Activated CD8-positive, alpha-beta memory T cell treated with anti-CD3 and anti-CD28 coated beads, Interleukin-2, amount 50 U/mL, for 48 hours (primary cell): ENCODE measurements around the gene UBE2E2.

ENCODE experiments used
- DNase-seq: peaks from one replicate; pipeline ENCODE4 v3.0.0-alpha.2; 2020

UBE2E2 gene

DNA sequence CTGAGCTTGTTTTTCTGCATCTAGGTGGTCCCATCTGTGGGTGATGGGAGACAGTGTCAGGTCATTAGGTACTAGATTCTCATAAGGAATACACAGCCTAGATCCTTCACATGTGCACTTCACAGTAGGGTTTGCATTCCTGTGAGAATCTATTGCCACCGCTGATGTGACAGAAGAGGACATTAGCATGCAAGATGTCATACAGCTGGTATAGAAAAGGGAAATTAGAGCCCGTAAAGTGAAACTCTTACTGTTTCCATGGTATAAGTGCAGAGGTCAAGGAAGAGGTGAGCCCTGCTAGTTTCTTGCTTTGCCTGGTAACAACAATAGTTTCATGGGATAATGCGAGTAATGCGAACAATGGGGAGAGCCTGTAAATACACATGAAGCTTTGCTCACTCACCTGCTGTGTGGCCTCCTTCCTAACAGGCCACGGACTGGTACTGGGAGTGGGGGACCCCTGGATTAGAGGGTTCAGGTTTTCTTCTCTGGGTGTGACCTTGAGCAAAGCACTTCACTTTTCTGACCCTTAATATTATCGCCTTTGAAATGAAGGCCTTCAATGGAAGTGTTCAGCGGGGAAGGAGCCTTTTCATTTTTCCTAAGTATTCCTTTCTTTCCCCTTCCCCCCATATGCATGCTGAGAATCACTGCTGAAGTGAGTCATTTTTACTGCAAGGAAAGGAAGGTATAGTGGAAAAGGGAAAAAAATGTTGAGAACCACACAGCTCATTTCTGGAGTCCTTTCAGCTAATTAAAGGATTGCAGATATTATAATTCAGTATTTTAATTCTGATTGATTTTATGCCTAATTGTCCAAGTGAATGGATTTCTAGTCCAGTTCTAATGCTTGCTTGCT, 286.4 kb downstream of the UBE2E2 start:
- no peak for DNase-seq

- DNase-seq: no peak
Observed at GRCh38 chr3:23490459-23490858, 287.3 kb downstream of the UBE2E2 start.

GRCh38 chr3:23492057-23492456, 288.9 kb downstream of the UBE2E2 start:
- no peak for DNase-seq

DNA sequence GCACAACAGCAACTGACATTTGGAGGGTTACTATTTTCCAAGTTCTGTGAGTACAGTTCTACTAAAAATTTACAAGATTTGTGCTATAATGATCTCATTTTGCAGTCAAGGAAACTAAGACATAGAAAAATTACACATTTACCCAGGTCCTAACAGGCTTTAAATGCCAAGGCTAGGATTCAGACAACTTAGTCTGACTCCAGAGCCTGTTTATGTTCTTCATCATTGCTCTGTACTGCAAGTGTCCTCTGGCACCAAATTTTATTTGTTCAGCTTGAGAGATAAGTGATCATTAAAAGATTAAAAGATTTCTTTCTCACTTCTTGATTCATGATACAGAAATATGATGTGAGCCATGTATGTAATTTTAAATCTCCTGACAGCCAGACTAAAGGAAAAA, 290.8 kb downstream of the UBE2E2 start:
- no peak for DNase-seq

GRCh38 chr3:23494967-23495366, 291.8 kb downstream of the UBE2E2 start:
- no peak for DNase-seq

GRCh38 chr3:23495507-23495906, 292.4 kb downstream of the UBE2E2 start:
- no peak for DNase-seq

- no peak for DNase-seq
Observed at GRCh38 chr3:23496165-23496564, 293.0 kb downstream of the UBE2E2 start.

- no peak for DNase-seq
Observed at GRCh38 chr3:23497156-23497555, 294.0 kb downstream of the UBE2E2 start.

DNA sequence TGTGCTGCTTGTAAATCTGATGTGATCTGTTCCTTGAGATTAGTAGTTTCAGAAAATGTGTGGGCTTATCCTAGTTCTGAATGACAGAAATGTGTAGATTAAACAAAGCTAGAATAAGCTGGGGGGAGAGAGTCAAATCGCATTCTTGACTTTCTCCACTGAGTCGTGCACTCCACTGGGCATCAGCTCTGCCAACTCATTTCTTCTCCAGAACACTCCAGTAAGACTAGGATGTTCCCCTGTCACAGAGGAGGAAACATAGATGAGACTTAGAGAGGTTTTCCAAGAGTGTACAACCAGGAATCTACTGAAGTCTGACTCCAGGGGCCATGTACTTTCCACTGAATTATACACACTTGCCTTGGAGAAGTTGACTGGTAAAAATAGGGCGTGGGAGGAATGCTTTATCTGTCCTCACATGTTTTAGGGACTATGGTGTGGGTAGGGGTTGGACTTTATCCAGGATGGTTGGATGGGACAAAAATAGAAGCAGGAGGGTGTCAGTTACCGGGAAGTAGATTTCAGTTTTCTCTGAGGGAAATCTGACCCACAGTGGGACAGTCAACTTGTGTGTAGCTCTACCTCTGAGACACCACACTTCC, 298.2 kb downstream of the UBE2E2 start:
- no peak for DNase-seq

DNA sequence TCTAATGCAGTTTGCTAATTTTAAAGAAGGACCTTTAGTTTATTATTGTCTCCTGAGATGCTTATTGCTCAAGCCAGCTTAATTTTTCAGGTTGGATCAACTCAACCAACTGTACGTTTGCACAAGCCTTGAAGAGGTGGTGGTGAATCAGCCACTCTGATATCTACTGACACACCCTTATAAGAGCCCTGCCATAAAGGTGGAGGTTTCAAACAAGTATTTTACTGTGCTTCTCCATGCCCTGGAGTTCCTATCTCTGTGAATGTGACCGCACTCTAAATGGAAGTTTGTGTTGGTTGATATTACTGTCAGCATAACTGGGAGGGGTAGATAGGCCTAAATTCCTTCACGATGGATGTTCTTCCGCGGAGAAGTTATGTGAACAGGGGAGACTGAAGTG, 305.3 kb downstream of the UBE2E2 start:
- no peak for DNase-seq

GRCh38 chr3:23518441-23518840, 315.3 kb downstream of the UBE2E2 start:
- DNase-seq: no peak

- DNase-seq: no peak
Observed at GRCh38 chr3:23519314-23520208, 316.4 kb downstream of the UBE2E2 start.

DNA sequence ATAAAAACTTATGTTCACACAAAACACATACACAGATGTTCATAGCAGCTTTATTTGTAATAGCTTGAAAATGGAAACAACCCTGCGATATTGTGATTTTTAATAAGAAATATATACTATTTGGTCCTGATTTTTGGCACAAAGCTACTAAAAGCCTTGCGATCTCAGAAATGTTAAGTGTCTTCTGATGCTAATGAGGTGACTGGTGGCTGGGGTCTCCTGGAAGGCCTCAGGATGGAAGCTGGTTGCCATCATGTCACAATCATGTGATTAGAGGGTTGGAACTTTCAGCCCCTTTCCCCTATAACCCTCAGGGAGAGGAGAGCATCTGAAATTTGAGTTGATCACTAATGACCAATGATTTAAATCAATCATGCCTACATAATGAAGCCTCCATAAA, 324.2 kb downstream of the UBE2E2 start:
- DNase-seq: no peak

DNA sequence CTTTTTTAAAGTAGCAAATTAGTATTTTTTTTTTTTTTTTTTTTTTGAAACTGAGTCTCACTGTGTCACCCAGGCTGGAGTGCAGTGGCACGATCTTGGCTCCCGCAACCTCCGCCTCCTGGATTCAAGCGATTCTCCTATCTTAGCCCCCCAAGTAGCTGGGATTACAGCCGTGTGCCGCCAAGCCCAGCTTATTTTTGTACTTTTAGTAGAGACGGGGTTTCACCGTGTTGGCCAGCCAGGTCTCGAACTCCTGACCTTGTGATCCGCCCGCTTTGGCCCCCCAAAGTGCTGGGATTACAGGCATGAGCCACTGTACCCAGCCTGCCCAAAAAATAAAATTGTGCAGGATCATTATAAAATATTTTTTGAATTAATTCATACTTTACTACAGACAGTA, 330.5 kb downstream of the UBE2E2 start:
- no peak for DNase-seq

DNA sequence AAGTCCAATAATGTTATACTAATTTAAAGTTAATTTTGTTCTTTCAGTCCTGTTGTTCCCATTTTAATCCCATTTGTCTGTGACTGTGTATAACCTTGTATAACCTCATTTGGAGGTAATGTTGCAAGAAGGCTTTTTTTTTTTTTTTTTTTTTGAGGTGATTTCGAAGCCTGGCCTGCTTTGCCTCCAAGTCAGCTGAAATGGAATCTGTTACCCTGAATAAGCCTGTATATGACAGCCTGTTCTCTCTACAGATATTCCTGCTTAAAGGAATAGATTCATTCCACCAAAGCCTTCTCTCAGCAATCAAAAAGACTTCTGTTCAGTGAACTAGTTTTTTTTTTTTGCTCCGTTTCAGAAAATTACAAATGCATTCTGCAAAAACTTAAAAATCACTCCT, 330.9 kb downstream of the UBE2E2 start:
- DNase-seq: no peak

- DNase-seq: no peak
Observed at GRCh38 chr3:23537101-23537551, 334.0 kb downstream of the UBE2E2 start.

- DNase-seq: no peak
Observed at GRCh38 chr3:23539185-23539584, 336.1 kb downstream of the UBE2E2 start.

- no peak for DNase-seq
Observed at GRCh38 chr3:23540600-23540999, 337.5 kb downstream of the UBE2E2 start.

- DNase-seq: no peak
Observed at GRCh38 chr3:23542079-23542478, 339.0 kb downstream of the UBE2E2 start.

DNA sequence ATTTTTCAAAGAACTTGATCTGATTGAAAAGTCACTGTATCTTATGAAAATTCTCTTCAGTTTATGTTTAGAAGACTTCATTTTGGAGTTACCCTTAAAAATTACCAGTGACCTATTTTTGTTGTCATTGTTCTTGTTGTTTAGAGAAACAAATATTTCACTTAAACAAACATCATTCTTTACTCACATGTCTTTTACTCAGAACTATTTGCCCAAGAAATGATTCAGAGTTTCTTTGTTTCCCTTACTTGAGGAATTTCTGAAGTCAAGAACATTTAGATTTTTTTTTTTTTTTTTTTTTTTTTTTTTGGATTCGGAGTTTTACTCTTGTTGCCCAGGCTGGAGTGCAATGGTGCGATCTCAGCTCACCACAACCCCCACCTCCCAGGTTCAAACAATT, 343.1 kb downstream of the UBE2E2 start:
- DNase-seq: no peak

- no peak for DNase-seq
Observed at GRCh38 chr3:23547905-23548650, 345.0 kb downstream of the UBE2E2 start.

DNA sequence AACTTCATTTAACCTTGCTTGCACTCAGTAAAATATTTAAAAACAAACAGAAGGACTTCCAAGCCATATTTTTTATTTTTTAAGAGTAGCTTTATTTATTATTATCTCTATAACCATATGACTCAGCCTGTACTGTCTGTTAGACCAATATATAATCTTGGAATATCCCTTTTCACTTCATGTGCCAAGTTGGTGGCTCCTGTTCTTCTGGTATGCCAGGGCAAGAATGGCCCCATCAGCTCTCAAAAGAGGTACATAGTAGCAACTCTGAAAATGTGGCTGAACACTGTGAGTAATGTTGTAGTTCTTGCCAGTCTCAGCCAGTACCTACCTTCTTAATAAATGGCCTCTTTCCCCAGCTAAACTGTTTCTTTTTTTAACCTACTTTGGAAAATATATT, 345.6 kb downstream of the UBE2E2 start:
- DNase-seq: no peak
